ENCODE measurements around the gene RNF34.

Gene RNF34

GRCh38 chr12:121468499-121468801, 68.5 kb downstream of the RNF34 start:
- no peak for DNase-seq

GRCh38 chr12:121470751-121471150, 70.8 kb downstream of the RNF34 start:
- no peak for DNase-seq

GRCh38 chr12:121472150-121472905, 72.4 kb downstream of the RNF34 start:
- DNase-seq = no peak
